ENCODE measurements around the gene TBC1D5. TPM values are rescaled to one million over a fixed set of nuclear protein-coding genes. Genes with fewer than 3 reads are reported as not detected.

Gene TBC1D5
- total RNA-seq, 2 experiments from 2014 or later: 40.9 to 41.0 TPM

DNA sequence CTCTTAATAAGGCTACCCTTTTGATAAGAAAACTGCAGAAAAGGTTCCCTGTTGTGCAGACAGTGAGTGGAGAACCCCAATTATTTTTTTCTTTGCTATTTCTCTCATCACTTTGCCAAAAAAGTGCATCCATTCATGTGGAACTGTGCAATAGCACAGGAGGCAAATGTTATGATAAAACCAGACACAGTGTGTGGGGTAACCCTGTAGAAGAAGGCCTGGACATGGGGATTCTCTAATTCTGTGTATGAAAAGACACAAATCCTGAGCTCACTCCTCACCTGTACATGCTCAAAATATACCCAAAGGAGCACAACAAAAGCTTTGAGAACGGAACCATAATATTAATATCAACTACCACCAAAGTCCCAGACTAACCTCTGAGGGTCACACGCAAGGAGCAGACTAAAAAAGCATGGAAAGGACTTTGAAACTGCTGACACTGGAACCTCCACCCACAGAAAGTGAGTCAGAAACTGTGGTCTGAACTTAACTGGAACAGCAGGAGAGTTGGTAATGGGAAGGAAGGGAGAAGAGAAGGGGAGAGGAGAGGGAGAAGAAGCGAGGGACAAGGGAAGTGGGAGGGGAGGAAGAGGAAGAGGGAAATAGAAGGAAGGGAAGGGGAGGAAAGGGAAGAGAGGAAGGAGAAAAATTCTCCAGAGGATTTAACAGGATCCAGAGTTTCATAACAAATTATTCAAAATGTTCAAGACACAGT, 299.9 kb downstream of the TBC1D5 start:
- POLR2A ChIA-PET: no interaction called here
- CTCF ChIA-PET: no interaction called here

- CTCF ChIA-PET: no interaction called here
Measured at GRCh38 chr3:17433876-17434275, 308.6 kb downstream of the TBC1D5 start.

GRCh38 chr3:17432236-17432635, 310.2 kb downstream of the TBC1D5 start:
- CTCF ChIA-PET: interaction anchor here (1.0 kb wide), 1 partner anchor 409 kb away, joined by 3 read pairs; no protein-coding TSS in a partner anchor
- POLR2A ChIA-PET: no interaction called here

More at GRCh38 chr3:17433876-17434275, 308.6 kb downstream of the TBC1D5 start:
- POLR2A ChIA-PET: no interaction called here

GRCh38 chr3:17431484-17432045, 310.9 kb downstream of the TBC1D5 start:
- CTCF ChIA-PET: interaction anchor here (1.0 kb wide), 1 partner anchor 409 kb away, joined by 3 read pairs; no protein-coding TSS in a partner anchor

DNA sequence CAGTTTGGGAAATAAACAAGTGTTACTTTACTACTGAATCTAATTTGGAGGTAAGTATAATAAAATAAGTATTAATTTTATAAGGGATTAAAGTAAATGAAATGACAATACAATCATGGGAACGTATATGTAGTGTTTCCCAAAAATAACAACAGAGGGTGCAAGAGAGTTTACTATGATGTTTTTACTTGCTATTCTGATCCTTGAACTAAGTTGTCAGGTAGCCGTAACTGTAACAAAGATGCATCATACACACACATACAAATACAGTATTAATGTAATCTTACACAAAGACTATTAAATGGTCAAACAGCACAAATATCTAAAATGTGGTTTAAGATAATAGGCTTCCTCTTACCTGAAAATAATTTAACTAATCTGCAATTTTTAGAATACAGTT, 311.4 kb downstream of the TBC1D5 start:
- ChIA-PET CTCF (no interaction called here), POLR2A (no interaction called here)

More at GRCh38 chr3:17431484-17432045, 310.9 kb downstream of the TBC1D5 start:
- POLR2A ChIA-PET: no interaction called here

DNA sequence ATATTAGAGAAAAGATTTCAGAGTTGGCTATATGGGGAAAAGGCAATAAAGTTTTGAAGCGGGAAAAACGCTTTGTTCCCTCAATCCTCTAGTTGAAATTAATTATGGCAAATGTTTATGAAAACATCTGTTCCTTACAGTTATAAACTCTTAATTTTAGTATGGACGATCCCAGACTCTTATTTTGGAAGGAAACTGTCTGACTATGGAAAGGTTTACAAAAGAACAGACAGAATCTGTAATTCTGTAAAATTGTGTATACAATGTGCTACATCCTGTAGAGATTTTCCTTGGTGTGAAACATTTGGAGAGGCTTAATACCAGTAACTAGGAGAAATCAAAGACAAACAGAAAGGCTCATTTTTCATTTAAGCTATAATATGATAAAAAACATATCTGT, 311.8 kb downstream of the TBC1D5 start:
- ChIA-PET CTCF (interaction anchor here (1.7 kb wide), 1 partner anchor 411 kb away, joined by 5 read pairs; no protein-coding TSS in a partner anchor), POLR2A (no interaction called here)

DNA sequence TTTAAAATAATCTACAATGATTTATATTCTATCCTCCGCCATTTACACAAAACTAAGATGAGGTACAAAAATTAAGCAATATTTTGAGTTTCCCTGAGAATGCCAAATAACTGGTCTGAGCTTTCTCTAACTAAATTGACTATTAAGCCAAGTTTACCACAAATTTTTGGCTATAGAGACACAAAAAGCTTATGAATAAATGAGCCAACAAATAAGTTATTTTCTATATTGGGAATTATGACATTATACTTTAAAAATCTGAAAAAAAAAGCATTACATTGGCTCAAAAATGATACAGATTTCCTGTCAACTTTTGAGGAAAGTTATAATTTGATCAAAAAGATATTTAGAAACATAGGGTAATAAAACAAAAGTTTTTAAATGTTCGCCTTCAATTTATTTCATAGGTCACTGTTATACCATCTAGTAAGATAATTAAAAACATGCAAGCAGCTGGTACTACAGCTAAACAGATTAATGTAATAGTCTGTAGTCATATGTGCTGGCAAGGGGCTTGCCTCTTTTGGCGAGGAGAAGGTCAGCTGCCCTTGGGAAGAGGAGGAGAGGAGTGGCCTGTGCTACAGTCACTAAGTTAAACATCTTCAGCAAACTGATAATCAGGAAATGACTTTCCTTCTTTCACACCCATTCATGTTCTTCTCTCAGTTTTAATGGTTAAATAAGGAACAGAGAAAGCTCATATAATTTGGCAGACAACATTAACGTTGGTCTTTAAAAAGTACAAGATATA, 318.5 kb downstream of the TBC1D5 start:
- ChIA-PET CTCF (interaction anchor here (0.8 to 1.1 kb wide), 2 partner anchors 388 to 417 kb away, joined by 3 to 4 read pairs; no protein-coding TSS in a partner anchor), POLR2A (no interaction called here)

DNA sequence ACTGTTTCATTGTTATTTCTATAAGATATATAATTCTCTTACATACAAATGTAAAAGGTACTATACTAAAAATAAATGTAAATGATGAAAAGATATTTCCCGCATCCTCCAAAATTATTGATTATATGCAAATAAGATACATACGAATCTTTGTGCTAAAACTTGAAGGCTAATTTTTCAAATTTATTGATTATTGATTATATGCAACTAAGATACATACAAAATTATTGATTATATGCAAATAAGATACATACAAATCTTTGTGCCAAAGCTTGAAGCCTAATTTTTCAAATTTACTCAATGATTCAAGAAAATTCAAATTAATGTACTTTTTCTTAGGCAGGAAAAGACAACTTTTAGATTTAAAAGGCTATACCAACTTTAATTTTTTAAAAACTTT, 319.8 kb downstream of the TBC1D5 start:
- ChIA-PET CTCF (no interaction called here), POLR2A (no interaction called here)

DNA sequence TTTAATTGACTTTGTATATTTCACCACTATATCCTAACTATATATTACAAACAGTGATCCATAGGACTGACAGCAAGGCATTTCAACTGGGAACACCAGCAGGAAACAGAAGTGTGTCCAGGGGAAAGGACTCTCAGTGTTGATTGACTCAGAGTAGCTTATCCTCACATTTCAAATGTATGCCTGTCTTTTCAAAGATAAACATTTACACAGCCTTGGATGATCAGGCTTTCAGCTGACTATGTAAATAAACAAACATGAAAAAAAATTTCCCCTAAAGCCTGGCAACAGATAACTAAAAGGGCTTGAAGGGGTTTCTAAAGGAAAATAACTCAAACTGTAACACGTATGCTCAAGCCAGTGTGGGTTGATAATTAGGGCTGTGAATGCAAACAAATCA, 321.8 kb downstream of the TBC1D5 start:
- ChIA-PET POLR2A (no interaction called here), CTCF (no interaction called here)

DNA sequence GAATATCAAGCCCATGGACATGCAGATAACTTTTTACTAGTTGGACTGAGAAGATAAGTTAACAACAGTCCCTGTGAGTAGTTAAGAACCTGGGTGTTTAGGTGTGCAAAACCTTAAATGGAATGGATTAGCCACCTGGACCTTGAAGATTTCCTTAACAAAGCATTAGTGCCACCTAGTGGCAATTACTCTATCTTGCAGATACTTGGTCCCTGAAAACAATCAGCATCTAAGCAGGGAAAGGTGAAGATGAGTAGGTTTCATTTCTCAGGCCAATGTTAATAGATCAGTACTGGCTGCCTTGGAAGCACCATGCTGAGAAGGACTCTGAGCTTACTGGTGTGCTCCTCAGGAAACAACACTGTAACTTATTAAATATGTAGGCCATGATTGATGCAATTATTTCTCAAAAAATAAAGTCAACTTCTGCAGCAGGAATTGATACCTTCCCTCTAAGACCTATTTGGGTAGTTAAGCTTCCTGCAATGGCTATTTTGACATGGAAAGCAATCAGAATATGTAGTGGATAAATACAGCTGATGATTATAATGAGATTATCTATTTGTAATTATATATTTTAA, 329.4 kb downstream of the TBC1D5 start:
- ChIA-PET POLR2A (no interaction called here), CTCF (no interaction called here)

- ChIA-PET POLR2A (no interaction called here), CTCF (no interaction called here)
Measured at GRCh38 chr3:17411157-17411877, 331.1 kb downstream of the TBC1D5 start.

- CTCF ChIA-PET: interaction anchor here (0.7 kb wide), 1 partner anchor 7 kb away, joined by 3 read pairs; no protein-coding TSS in a partner anchor
- POLR2A ChIA-PET: no interaction called here
Measured at GRCh38 chr3:17407576-17407975, 334.9 kb downstream of the TBC1D5 start.

DNA sequence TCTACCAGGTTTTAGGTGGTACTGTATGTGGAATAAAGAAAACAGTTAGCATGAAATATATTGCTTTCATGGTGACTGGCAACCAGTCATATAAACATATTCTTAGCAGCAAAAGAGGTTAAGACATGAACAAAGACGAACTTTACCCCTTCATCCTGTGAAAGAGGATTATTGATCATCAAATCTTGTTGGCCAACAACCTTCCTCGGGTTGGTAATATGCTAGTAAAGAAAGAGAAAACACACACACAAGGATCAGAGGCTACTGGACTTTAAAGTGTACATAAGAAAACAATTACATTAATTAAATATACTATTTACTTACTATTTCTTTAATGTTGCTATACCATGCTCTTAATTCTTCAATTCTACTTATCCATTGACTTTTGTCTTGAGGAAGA, 337.9 kb downstream of the TBC1D5 start:
- ChIA-PET CTCF (interaction anchor here (1.3 kb wide), 1 partner anchor 437 kb away, joined by 3 read pairs; no protein-coding TSS in a partner anchor), POLR2A (no interaction called here)

DNA sequence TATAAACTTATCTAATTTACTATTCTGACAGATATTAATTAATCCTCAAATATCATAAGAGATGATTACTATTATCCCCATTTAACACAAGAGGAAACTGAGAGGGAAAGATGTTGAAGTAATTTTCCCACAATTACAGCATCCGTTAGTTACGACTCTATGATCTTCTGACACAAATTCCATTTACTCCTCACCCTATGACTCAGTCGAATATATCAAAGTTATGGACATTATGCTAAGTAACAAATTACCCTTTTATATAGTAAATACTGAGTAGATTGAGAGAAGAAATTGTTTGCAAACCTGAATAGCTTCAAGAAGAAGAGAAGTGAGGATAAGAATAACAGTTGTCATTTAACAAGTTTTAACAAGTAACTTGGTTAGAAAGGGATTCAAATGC, 340.0 kb downstream of the TBC1D5 start:
- POLR2A ChIA-PET: no interaction called here
- CTCF ChIA-PET: no interaction called here

- ChIA-PET POLR2A (no interaction called here), CTCF (no interaction called here)
Measured at GRCh38 chr3:17401912-17402311, 340.5 kb downstream of the TBC1D5 start.

DNA sequence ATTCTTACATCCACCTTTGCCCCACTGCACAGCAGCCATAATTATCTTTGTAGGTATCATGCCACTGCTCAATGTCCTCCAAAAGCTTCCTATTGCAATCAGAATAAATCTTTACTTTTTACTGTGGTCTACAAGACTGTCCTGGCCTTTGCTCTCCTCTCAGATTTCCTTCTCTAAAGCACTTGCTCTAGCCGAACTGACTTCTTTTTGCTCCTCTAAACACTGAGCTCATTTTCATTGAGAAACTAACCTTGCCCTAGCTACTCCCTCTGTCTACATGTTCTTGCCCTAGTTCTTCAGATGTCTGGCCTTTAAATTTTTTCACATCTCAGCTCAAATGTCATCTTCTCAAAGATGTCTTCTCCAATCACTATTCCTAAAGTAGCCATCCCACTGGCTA, 342.8 kb downstream of the TBC1D5 start:
- POLR2A ChIA-PET: no interaction called here
- CTCF ChIA-PET: no interaction called here

- ChIA-PET CTCF (no interaction called here), POLR2A (no interaction called here)
Measured at GRCh38 chr3:17398959-17399551, 343.4 kb downstream of the TBC1D5 start.

- CTCF ChIA-PET: no interaction called here
- POLR2A ChIA-PET: no interaction called here
Measured at GRCh38 chr3:17396036-17396435, 346.4 kb downstream of the TBC1D5 start.

GRCh38 chr3:17394541-17395155, 347.8 kb downstream of the TBC1D5 start:
- CTCF ChIA-PET: no interaction called here

More at GRCh38 chr3:17394541-17395155, 347.8 kb downstream of the TBC1D5 start:
- POLR2A ChIA-PET: no interaction called here

Data from activated CD8-positive, alpha-beta memory T cell treated with anti-CD3 and anti-CD28 coated beads for 36 hours (primary cell).